ENCODE measurements around the gene KCNQ1.

The KCNQ1 gene

DNA sequence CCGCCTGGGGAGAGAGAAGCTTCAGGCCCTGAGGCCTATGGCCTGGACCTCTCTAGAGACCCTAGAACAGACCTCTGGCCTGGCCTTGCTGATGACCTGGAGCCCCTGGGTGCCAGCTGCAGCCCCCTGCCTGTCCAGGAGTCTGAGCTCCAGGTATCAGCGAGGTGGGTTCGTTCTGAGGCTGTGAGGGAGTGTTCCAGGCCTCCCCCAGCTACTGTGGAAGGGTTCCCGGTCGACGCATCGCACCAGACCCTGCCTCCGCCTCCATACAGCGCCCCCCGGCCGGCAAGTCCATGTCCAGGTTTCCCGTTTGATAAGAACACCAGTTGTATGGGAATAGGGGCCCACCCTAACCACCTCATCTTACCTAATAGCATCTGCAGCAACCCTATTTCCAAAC lies 111.1 kb downstream of the KCNQ1 start:
- TF ChIP-seq, protein P1, sequence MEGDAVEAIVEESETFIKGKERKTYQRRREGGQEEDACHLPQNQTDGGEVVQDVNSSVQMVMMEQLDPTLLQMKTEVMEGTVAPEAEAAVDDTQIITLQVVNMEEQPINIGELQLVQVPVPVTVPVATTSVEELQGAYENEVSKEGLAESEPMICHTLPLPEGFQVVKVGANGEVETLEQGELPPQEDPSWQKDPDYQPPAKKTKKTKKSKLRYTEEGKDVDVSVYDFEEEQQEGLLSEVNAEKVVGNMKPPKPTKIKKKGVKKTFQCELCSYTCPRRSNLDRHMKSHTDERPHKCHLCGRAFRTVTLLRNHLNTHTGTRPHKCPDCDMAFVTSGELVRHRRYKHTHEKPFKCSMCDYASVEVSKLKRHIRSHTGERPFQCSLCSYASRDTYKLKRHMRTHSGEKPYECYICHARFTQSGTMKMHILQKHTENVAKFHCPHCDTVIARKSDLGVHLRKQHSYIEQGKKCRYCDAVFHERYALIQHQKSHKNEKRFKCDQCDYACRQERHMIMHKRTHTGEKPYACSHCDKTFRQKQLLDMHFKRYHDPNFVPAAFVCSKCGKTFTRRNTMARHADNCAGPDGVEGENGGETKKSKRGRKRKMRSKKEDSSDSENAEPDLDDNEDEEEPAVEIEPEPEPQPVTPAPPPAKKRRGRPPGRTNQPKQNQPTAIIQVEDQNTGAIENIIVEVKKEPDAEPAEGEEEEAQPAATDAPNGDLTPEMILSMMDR (IDR thresholded peaks at IDR 0.05; ENCODE audit: borderline replicate concordance, insufficient read depth, low read depth, low read length): no peak
- H3K4me3 ChIP-seq (ENCODE audit: low read depth, low read length): no peak overlapping the region

DNA sequence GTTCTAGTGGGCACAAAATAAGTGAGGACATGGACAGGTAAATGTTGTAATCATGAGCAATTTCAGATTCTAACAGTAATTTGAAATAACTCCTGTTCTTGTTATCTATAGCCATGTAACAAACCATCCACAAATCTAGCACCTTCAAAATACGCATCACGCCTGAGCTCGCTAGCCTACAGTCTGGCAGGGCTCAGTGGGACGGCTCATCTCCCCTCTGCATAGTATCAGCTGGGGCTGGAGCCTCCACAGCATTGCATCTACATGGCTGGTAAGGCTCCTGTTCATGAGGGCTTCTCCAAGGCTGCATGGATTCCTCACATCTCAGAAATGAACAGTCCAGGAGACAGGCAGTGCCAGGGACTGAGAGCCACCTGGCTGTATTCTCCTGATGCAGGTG lies 112.6 kb downstream of the KCNQ1 start:
- TF ChIP-seq, protein P1 (IDR thresholded peaks at IDR 0.05; ENCODE audit: borderline replicate concordance, insufficient read depth, low read depth, low read length): no peak

DNA sequence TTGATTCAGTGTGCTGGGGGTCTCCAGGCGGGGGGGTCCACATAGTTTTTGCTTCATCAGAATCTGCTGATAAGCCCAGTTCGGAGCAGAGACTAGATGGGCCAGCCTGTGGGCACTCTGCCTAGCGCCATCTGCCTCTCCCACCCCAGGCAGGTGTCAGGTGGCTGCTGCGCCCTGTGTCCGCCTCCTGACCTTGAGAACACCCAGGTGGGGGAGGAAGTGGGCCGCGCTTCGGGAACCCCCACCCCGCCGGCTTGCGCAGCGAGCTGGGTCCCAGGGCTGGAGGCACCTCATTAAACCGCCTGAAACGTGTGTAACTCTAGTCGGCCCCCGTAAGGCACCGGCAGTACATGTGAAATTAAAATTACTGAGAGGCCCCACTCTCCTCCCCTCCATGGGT lies 113.6 kb downstream of the KCNQ1 start:
- TF ChIP-seq, protein P1 (IDR thresholded peaks at IDR 0.05; ENCODE audit: borderline replicate concordance, insufficient read depth, low read depth, low read length): no peak
- no peak overlapping the region for H3K4me3 ChIP-seq (ENCODE audit: low read depth, low read length)

More for the DNA sequence above, 112.6 kb downstream of the KCNQ1 start:
- H3K4me3 ChIP-seq (ENCODE audit: low read depth, low read length): no peak overlapping the region

DNA sequence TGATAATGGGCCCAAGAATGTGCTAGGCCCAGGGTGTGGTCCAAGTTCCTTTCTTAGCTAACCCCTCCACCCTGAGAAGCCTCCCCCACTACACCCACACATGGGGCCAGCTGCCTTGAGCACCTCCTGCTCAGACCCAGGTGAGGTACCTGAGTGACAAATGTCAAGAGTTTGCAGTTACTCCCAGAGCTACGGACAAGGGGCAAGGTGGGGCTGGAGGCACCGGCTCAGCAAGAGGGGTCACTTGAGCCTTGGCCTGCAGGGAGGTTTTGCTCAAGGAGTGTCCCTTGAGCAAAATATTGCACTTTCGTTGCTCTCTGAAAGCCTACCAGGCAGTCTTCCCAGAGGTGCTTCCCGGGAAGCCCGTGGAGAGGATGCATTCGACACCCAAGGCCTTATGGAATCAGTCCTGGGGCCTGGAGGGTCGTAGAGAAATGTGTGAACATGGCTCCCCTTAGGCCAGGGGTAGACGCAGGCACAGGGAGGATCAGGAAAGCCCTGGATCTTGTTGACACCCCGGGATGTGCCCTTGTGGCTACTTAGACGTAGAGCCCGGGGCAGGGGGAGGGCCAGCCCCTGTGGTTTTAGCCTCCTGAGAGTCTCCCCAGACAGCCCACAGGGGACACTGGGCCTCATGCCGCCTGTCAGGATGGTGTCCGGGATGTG lies 114.2 kb downstream of the KCNQ1 start:
- TF ChIP-seq, protein P1 (IDR thresholded peaks at IDR 0.05; ENCODE audit: borderline replicate concordance, insufficient read depth, low read depth, low read length): no peak

DNA sequence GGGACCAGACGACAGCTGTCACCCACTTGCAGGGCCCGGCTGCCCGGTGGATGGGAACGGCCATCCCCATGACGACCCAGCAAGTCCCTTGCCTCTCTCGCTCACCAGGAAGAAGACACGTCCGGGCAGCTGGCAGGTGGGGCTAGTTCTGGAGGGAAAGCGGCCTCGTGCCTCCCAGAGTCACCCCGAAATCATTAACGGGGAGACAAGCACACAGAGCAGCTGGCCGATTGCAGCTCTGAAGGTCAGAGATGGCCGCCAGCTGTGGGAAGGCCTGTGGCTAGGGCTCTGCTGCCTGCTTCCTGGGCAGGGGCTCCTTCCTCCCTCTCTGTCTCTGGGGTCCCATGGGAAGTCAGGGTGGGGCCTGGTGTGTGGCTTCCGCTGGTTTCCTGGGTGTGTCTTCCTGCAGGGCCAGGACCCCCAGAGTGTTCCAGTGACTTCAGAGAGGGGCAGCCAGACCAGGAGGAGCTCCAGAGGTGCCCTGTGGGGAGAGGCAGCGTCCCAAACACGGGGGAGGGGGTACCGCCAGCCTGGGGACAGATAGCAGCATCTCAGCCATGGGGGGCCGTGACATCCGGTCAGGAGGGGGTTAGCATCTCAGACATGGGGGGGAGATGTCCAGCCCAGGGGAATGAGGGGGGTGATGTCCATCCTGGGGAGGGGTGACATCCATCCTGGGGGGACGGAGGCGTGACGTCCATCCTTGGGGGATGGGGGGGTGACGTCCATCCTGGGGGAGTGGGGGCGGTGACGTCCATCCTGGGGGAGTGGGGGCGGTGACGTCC lies 114.9 kb downstream of the KCNQ1 start:
- TF ChIP-seq, protein P1 (IDR thresholded peaks at IDR 0.05; ENCODE audit: borderline replicate concordance, insufficient read depth, low read depth, low read length): no peak
- H3K4me3 ChIP-seq (ENCODE audit: low read depth, low read length): no peak overlapping the region

More for the DNA sequence above, 114.2 kb downstream of the KCNQ1 start:
- no peak overlapping the region for H3K4me3 ChIP-seq (ENCODE audit: low read depth, low read length)

DNA sequence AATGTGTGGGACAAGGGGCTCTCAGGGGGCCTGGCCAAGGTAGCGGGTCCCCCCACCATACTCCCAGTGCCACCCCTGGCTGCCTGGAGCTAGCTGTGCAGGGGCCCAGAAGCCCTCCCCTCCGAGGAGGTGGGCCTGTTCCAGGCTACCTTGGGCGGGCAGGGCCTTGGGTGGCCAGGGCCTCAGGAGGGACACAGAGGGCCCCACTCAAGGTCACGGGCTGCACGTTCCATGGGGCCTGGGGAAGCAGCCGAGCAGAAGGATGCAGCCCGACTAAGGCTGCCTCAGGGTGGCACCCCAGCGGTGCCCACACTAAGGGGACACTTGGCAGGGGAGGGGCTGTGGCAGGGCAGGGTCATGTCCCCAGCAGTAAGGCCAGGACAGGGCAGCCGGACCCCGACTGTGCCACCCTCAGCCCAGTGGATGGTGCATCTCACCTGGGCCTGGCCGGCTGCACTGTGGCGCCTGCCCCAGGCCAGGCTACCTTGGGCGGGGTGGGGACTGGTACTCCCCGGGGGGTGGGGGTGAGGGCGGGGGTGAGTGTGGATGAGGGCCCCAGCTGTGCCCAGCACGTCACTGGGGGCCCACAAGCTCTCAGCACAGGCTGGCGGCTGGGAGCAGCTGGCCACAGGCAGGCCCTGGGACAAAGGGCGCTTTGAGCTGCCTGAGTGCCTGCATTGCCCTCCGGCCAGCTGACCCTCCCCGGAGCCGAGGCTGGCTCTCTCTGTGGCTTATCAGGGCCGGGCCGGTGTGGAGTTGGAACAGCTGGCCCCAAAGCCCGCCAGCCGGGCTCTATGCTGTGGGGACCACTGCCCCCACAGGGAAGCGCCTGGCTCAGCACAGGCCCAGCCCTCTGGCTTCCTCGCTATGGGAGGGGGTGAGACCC lies 117.1 kb downstream of the KCNQ1 start:
- no peak overlapping the region for H3K4me3 ChIP-seq (ENCODE audit: low read depth, low read length)
- TF ChIP-seq, protein P1 (IDR thresholded peaks at IDR 0.05; ENCODE audit: borderline replicate concordance, insufficient read depth, low read depth, low read length): no peak

Measured in GM12875 (cell line).